ENCODE measurements around the gene APBB3. TPM values are rescaled to one million over a fixed set of nuclear protein-coding genes. Genes with fewer than 3 reads are reported as not detected.

The APBB3 gene
- total RNA-seq, 4 donors from 2014 or later, result 13.5 to 55.9 (median 33.2) TPM

DNA sequence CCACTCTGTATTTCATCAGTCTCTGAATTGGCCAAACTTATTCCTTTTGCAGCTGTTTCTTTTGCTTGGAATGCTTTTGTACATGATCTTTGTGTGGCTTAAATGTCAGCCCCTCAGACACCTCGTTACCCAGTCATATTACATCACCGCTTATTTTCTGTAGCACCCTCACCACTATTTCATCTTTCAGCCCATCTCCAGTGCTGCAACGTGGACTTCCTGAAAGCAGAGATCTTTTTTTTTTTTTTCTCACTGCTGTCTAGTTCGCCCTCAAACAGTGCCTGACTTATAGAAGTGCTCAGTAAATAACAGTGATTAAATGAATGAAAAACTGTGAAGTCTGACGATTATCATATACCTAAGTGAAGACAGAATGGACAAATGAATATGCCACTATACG lies 8.0 kb downstream of the APBB3 start:
- TF ChIP-seq, protein P1, sequence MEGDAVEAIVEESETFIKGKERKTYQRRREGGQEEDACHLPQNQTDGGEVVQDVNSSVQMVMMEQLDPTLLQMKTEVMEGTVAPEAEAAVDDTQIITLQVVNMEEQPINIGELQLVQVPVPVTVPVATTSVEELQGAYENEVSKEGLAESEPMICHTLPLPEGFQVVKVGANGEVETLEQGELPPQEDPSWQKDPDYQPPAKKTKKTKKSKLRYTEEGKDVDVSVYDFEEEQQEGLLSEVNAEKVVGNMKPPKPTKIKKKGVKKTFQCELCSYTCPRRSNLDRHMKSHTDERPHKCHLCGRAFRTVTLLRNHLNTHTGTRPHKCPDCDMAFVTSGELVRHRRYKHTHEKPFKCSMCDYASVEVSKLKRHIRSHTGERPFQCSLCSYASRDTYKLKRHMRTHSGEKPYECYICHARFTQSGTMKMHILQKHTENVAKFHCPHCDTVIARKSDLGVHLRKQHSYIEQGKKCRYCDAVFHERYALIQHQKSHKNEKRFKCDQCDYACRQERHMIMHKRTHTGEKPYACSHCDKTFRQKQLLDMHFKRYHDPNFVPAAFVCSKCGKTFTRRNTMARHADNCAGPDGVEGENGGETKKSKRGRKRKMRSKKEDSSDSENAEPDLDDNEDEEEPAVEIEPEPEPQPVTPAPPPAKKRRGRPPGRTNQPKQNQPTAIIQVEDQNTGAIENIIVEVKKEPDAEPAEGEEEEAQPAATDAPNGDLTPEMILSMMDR (IDR thresholded peaks at IDR 0.05), result no peak
- ATAC-seq (ENCODE audit: low FRiP score) (no peak), DNase-seq (ENCODE audit: low spot score) (no peak)

DNA sequence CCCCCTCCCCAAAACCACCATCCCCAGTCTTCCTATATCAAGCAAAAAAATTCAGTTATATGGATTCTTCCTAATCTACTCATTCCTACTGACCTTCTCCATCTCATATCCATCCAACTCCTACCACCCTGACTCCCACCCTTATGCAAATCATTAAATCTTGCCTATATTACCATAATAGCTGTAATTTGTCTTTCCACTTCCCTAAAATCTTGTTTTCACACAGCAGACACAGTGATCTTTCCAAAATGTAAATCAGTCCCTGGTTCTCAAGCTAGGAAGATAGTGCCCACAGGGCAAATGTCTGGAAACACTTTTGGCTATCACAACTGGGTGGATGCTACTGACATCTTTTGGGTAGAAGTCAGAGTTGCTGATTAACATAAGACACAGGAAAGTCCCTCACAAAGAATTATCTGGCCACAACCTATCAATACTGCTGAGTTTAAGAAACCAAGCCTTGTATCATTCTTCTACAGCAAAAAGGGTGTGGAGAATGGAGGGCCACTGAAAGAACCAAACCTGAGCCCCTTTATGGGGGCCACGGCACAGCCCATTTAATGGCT lies 8.6 kb downstream of the APBB3 start:
- DNase-seq (ENCODE audit: low spot score), result no peak
- ATAC-seq (ENCODE audit: low FRiP score), result no peak
- TF ChIP-seq, protein P1 (IDR thresholded peaks at IDR 0.05), result no peak

DNA sequence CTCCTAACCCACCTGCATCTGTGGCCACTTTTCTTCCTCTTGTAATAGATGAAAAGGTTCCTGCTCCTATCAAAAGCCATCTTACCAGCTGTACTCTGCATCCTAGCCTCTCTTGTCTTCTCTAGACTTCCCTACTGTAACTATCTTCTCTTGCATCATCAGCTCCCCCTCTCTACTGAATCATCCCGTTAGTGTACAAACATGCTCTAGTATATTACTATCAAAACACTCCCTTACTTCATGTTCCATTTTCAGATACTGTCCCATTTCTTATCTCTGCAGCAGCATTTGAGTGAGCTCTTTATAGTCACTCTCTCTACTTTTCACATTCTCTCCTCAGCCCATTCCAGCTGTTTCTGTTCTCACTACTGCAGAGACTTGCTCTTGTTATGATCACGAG lies 9.9 kb downstream of the APBB3 start:
- no peak for ATAC-seq (ENCODE audit: low FRiP score)
- DNase-seq (ENCODE audit: low spot score), result no peak
- TF ChIP-seq, protein P1 (IDR thresholded peaks at IDR 0.05), result no peak

DNA sequence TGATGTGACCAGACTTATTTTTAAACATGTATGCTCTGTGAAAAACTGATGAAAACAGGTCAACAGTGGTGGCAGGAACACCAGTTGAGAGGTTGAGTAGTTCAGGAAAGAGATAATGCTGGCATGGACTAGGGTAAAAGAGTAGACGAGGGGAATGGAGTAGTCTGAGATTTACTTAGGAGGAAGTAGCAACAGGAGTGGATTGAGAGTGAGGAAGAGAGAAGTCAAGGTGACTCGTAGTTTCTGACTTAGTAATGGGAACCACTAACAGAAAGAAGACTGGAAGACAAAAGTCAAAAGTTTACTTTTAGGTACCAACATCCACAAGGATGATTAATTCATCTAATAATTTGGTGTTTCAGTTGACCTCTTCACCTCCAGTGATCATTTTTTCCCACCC lies 10.7 kb downstream of the APBB3 start:
- DNase-seq (ENCODE audit: low spot score) (no peak), ATAC-seq (ENCODE audit: low FRiP score) (no peak)
- TF ChIP-seq, protein P1 (IDR thresholded peaks at IDR 0.05), result no peak

DNA sequence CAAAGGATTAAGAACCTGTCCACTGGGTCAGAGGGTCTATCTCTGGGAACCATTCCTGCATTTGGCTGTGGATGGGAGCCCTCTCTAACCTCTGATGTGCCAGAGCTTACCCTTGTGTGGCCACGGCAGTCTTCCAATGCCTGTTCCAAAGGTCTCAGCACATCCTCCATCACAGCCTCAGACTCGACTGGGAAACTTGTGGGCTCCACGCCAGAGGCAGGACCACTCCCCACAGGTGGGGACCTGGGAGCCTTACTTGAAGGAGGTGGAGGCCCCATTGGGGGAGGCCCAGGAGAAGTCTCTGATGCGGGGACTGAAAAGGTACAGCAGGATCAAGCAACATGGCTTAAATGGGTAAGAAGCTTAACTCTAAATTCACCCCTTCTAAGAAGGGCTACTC lies 12.5 kb downstream of the APBB3 start:
- TF ChIP-seq, protein P1 (IDR thresholded peaks at IDR 0.05), result no peak
- ATAC-seq (ENCODE audit: low FRiP score) (no peak), DNase-seq (ENCODE audit: low spot score) (no peak)

DNA sequence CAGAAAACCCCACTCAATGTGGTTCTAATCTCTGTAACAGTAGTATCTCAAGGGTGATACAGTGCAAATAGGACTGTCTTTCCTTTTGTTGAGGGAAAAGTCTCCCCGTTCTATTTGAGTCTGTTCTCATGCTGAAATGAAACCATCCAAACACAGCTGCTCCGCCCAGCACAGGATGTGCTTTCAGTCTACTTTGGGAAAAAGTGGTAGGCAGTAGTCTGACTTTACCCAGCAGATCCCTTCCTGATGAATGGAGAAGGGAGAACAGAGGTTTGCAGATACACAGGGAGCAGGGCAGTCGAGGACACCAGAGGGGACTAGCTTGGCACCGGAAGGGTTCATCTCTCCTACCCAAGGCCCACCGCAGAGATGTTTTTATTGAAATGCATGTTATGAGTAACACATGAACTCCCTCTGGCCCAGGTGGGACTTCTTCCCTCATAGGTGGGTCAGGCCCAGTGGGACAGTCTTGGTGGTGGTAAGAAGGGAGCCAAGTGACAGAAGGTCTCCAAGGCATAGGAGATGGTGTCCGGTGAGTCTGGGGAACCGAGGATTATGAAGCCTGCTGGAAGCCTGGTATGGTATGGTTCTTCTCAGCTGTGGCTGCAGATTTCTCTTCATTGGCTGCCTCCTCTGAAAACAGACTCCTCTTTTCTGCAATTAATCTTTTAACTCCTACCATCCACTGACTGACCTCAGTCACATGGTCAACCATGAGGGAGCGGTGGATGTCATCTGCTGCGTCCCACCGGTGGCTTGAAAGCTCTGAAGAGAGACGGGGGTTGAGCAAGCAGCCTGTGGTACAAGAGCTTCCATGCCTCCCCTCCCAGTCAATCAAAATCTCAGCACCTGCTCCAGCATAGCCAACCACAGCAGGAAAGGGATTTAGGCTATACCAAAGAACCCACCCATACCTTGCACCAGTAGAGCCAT lies 14.0 kb downstream of the APBB3 start:
- ATAC-seq (ENCODE audit: low FRiP score), result no peak
- no peak for DNase-seq (ENCODE audit: low spot score)
- TF ChIP-seq, protein P1 (IDR thresholded peaks at IDR 0.05), result no peak

Measured in omental fat pad (tissue), 4 donors.